Breast epithelium (tissue), 4 donors: ENCODE measurements around the gene NINJ1. TPM values are rescaled to one million over a fixed set of nuclear protein-coding genes. Genes with fewer than 3 reads are reported as not detected.

Experiments used
- DNase-seq, 2 donors: peaks; one replicate each; pipeline ENCODE4 v3.0.0-alpha.2; 2019; ENCODE audit warnings: low spot score in 2 of 2
- H3K27ac ChIP-seq, 2 donors: fragments of 200-600 bp; sonication (generic) in 1 of 2; one replicate each; pipeline ENCODE4 v1.5.1; 2016 to 2019; ENCODE audit warnings: mild to moderate bottlenecking in 1 of 2
- H3K27me3 ChIP-seq, 2 donors: fragments of 200-600 bp; sonication (generic) in 1 of 2; one replicate each; pipeline versions ENCODE4 v1.5.1 to v1.6.0; 2017 to 2019; ENCODE audit warnings: control low read depth in 1 of 2, mild to moderate bottlenecking in 1 of 2
- H3K36me3 ChIP-seq: fragments of 200-600 bp; one replicate; pipeline ENCODE4 v1.5.1; 2019
- H3K4me1 ChIP-seq, 2 donors: fragments of 200-600 bp; sonication (generic); one replicate each; pipeline ENCODE4 v1.5.1; 2016 to 2019; ENCODE audit warnings: control low read depth in 1 of 2
- H3K4me3 ChIP-seq, 3 donors: fragments of 200-600 bp; sonication (generic); 1 replicate in 2 of 3; 2 replicates in 1 of 3; pipeline ENCODE4 v1.5.1; 2016 to 2019; ENCODE audit warnings: mild to moderate bottlenecking in 3 of 3, moderate library complexity in 2 of 3
- H3K9me3 ChIP-seq, 2 donors: fragments of 200-600 bp; sonication (generic) in 1 of 2; one replicate each; pipeline ENCODE4 v1.5.1; 2016 to 2019; ENCODE audit warnings: control low read depth in 1 of 2
- CTCF ChIP-seq, 3 donors: fragments of 450-650 bp; IDR thresholded peaks; one replicate each; pipeline ENCODE4 v1.5.1; 2016 to 2017; ENCODE audit warnings: antibody characterized with exemption in 3 of 3, mild to moderate bottlenecking in 3 of 3, moderate library complexity in 3 of 3
- POLR2A ChIP-seq: fragments of 450-650 bp; IDR thresholded peaks from one replicate; pipeline ENCODE4 v1.6.1; 2016; ENCODE audit warnings: antibody characterized with exemption, mild to moderate bottlenecking, moderate library complexity
- POLR2AphosphoS5 ChIP-seq, 3 donors: sonication (generic); formaldehyde crosslinking; IDR thresholded peaks; one replicate each; pipeline ENCODE4 v1.6.1; 2017; ENCODE audit warnings: antibody characterized with exemption in 3 of 3
- intact Hi-C: fragments of 100-400 bp; cut with DNase I; formaldehyde crosslinking; loops from one replicate; pipeline ENCODE4 v1.15.1; 2023; ENCODE audit warnings: low total_unique reads
- total RNA-seq, 3 donors: library from RNA; depleted of rRNA; stranded (reverse); fragments of >200 nt; gene quantifications; one replicate each; pipeline ENCODE4 v1.1.0, GENCODE V29; 2016

Gene NINJ1
- total RNA-seq, 3 donors from 2014 or later, result 89.8 to 109 (median 109) TPM

- H3K4me3 ChIP-seq, result no peak overlapping the region
- peaks cover under 1 to 8% of the 10 kb centered on the region in 2 donors for H3K4me1 ChIP-seq
- peak in 1 of 2 donors; percentile 45 for DNase-seq
- H3K36me3 ChIP-seq, result no peaks in the 10 kb centered on the region
- peak overlapping the region; percentile 69 to 83 for H3K27ac ChIP-seq
- H3K27me3 ChIP-seq, result no peaks in the 10 kb centered on the region
- intact Hi-C loops, result no loop called here
- no peak for TF ChIP-seq POLR2A
- TF ChIP-seq POLR2AphosphoS5 (IDR thresholded peaks at IDR 0.05), result no peak
- no peak for TF ChIP-seq CTCF (IDR thresholded peaks at IDR 0.05)
- H3K9me3 ChIP-seq, result no peaks in the 10 kb centered on the region
These were observed 12.5 kb downstream of the NINJ1 start for GRCh38 chr9:93121316-93122241.

- peaks cover 5 to 8% of the 10 kb centered on the region in 2 donors for H3K4me1 ChIP-seq
- peak overlapping the region; percentile 69 to 83 for H3K27ac ChIP-seq
- no peak for TF ChIP-seq CTCF (IDR thresholded peaks at IDR 0.05)
- no peak for TF ChIP-seq POLR2A
- no peak for TF ChIP-seq POLR2AphosphoS5 (IDR thresholded peaks at IDR 0.05)
- intact Hi-C loops, result no loop called here
- no peak for DNase-seq
- H3K4me3 ChIP-seq, result no peak overlapping the region
- no peaks in the 10 kb centered on the region for H3K27me3 ChIP-seq
- no peaks in the 10 kb centered on the region for H3K36me3 ChIP-seq
- no peaks in the 10 kb centered on the region for H3K9me3 ChIP-seq
These were observed 13.2 kb downstream of the NINJ1 start for GRCh38 chr9:93120846-93121315.

- intact Hi-C loops, result no loop called here
- Histone ChIP-seq H3K27ac (peak overlapping the region; percentile 69 to 83), H3K27me3 (no peaks in the 10 kb centered on the region), H3K36me3 (no peaks in the 10 kb centered on the region), H3K4me3 (no peak overlapping the region), H3K9me3 (no peaks in the 10 kb centered on the region), H3K4me1 (peaks cover 5 to 8% of the 10 kb centered on the region in 2 donors)
- TF ChIP-seq POLR2A (no peak), CTCF (IDR thresholded peaks at IDR 0.05) (peak; percentile 60 to 63 (median 60)), POLR2AphosphoS5 (IDR thresholded peaks at IDR 0.05) (peak; percentile 75 to 87 (median 78))
- DNase-seq, result peak; percentile 90 to 94
These were observed 13.9 kb downstream of the NINJ1 start for GRCh38 chr9:93119953-93120845.

- no peak for TF ChIP-seq POLR2A
- no peak for TF ChIP-seq CTCF (IDR thresholded peaks at IDR 0.05)
- no peak for TF ChIP-seq POLR2AphosphoS5 (IDR thresholded peaks at IDR 0.05)
- Histone ChIP-seq H3K4me1 (peaks cover 5 to 8% of the 10 kb centered on the region in 2 donors), H3K4me3 (no peak overlapping the region), H3K36me3 (no peaks in the 10 kb centered on the region), H3K9me3 (no peaks in the 10 kb centered on the region), H3K27me3 (no peaks in the 10 kb centered on the region), H3K27ac (peak overlapping the region; percentile 69 to 83)
- intact Hi-C loops, result no loop called here
- no peak for DNase-seq
These were observed 14.4 kb downstream of the NINJ1 start for GRCh38 chr9:93119703-93119952.
